Body of pancreas (tissue), 4 donors: Measurements from ENCODE around the gene INPP5D.

ENCODE experiments used
- CTCF ChIP-seq, 7 experiments: fragments of 450-650 bp in 4 of 7; fragments of 200-600 bp in 3 of 7; sonication (generic) in 3 of 7; IDR thresholded peaks; one replicate each; pipeline ENCODE4 v1.5.1; 2016 to 2019; ENCODE audit warnings: antibody characterized with exemption in 7 of 7
- POLR2A ChIP-seq, 3 donors: fragments of 450-650 bp; IDR thresholded peaks; one replicate each; pipeline ENCODE4 v1.6.1; 2016; ENCODE audit warnings: antibody characterized with exemption in 3 of 3, mild to moderate bottlenecking in 2 of 3

DNA sequence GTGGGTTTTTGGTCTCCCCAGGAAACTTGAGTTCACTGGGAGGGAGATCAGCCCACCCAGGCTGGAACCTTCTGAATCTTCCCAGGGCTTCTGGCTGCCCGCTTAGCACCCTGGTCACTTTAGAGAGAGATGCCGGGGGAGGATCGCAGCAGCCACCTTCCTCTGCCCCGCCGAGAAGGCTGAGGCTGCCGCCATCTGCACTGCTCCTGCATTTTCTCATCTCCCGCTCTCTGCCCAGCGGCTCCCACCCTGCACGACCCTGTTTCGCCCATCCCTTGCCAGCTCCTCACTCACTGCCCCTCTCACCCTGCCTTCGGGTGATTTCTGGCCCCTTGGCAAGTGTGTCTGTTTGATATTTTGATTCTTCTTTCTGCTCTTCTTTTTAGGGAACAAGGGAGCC is 108.8 kb downstream of the INPP5D start:
- TF ChIP-seq CTCF (IDR thresholded peaks at IDR 0.05) = no peak
- TF ChIP-seq POLR2A (IDR thresholded peaks at IDR 0.05) = no peak
